HG02763 (cell line): Measurements from ENCODE around the gene BAIAP3.

Experiments used
- ATAC-seq: cut with Tn5 transposase; IDR thresholded peaks from one replicate; pipeline ENCODE4 v1.9.1; 2021; ENCODE audit warnings: mild to moderate bottlenecking, moderate library complexity; ENCODE audit not compliant: unreplicated experiment

The BAIAP3 gene

DNA sequence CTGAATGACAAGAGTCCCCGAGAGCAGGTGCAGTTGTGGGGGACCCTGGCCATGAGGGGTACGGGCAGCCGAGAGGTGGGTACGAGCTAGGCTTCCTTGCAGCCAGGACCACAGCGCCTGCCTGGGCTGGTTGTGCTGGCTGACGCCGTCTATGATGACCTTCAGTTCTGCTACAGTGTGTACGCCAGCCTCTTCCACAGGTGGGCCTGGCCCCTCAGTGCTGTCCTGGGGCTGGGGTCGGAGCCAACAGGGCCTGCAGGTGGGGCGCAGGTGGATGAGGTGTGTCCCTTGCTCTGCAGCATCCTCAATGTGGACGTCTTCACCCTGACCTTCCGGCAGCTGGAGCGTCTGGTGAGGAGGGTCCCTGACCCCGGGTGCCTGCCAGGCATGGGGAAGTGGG, 11.1 kb downstream of the BAIAP3 start:
- no peak for ATAC-seq

- no peak for ATAC-seq
Observed at GRCh38 chr16:1345087-1345486, 11.6 kb downstream of the BAIAP3 start.

DNA sequence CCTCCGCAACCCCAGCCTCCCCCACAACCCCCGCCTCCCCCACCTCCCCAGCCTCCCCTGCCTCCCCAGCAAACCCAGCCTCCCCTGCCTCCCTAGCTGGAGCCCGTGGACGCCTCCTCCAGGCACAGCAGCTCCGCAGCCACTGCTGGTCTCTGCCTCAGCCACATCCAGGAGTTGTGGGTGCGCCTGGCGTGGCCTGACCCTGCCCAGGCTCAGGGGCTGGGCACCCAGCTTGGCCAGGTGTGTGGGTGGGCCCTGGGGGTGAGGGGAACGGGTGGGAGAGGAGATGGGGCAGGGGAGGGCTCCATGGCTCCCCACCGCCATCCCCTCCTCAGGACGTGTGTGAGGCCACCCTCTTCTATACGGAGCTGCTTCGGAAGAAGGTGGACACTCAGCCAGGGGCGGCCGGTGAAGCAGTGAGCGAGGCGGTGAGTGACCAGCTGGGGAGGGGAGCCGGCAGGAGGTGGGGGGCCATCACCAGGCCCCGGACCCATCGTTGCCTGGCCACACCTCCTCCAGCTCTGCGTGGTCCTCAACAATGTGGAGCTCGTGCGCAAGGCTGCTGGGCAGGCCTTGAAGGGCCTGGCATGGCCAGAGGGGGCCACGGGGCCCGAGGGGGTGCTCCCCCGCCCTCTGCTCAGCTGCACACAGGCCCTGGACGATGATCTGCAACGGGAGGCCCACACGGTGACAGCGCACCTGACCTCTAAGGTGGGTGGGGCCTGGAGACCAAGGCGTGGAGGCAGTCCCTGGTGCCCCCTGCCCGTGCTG, 12.4 kb downstream of the BAIAP3 start:
- no peak for ATAC-seq

DNA sequence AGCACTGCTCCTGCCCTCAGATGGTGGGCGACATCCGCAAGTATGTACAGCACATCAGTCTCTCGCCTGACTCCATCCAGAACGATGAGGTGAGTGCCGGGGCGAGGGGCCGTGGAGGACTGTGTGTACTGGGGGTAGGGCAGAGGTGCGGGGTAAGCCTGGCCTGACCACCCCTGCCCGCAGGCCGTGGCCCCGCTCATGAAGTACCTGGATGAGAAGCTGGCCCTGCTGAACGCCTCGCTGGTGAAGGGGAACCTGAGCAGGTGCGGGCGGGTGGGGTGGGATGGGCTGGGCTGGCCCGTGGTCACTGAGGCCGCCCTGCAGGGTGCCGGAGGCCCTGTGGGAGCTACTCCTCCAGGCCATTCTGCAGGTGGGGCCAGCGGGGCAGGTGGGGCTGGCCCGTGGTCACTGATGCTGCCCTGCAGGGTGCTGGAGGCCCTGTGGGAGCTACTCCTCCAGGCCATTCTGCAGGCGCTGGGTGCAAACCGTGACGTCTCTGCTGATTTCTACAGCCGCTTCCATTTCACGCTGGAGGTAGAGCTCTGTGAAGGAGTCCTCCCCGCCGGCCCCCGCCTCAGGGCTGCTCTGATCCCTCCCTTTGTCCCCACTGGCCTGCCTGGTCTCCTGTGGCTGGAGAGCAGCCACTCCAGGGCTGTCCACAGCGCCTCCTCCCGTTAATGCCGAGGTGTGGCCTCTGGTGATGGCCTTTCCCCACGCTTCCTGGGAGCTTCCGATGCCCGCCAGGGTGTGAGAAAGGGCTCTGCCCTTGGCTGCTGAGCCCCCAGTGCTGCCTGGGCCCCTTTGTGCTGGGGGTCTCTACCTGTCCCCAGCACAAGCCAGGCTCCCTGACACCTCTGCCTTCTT, 13.2 kb downstream of the BAIAP3 start:
- ATAC-seq = no peak

- ATAC-seq = no peak
Observed at GRCh38 chr16:1347286-1347855, 13.9 kb downstream of the BAIAP3 start.

GRCh38 chr16:1347962-1348361, 14.5 kb downstream of the BAIAP3 start:
- no peak for ATAC-seq

- ATAC-seq = no peak
Observed at GRCh38 chr16:1348441-1348840, 15.0 kb downstream of the BAIAP3 start.

- ATAC-seq = no peak
Observed at GRCh38 chr16:1348926-1349325, 15.5 kb downstream of the BAIAP3 start.

DNA sequence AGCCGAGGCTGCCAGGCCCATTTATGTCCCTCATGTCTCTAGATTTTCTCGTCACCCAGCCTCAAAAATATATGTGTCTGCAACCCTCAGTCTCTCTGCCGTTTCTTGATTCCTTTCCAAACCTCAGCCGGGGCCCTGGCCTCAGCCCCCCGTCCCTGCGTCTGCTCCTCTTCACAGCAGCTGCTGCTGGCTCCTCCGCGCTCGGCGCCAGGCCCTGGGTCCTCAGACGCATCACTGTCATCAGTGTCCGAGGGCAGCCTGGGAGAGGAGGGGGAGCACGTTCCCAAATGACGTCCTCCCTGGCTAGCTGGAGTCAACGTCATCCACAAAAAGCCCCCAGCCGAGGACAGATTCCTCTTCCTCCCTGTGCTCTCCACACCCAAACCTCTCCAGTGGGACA, 15.9 kb downstream of the BAIAP3 start:
- no peak for ATAC-seq

DNA sequence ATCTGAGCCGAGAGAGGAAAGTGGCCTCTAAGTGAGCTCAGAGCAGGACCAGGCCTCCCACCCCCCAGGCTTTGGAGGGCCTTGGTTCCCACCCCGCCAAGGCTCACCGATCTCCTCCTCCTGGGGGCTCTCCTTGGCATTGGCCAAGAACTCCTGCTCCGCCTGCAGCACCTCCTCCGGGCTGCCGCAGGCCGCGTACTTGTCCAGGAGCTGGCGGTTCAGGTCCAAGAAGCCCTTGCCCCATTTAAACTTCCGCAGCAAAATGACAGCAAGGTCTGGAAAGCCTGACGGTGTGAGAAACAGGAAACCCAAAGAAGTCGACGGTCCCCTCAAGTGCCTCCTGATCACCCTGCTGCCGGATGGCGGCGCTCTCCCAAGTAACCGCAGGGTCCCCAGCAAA, 16.5 kb downstream of the BAIAP3 start:
- no peak for ATAC-seq

GRCh38 chr16:1350691-1351090, 17.2 kb downstream of the BAIAP3 start:
- ATAC-seq = no peak

- peak; percentile 22 for ATAC-seq
Observed at GRCh38 chr16:1351215-1351581, 17.8 kb downstream of the BAIAP3 start.

GRCh38 chr16:1351582-1352362, 18.3 kb downstream of the BAIAP3 start, which contains the start of the genes GNPTG and TSR3:
Gene GNPTG, plus strand, starts transcription at chr16:1351931. Its CDS starts 35 bp downstream, at chr16:1351966.
Gene TSR3, minus strand, starts transcription at chr16:1351878. Its CDS starts 74 bp downstream, at chr16:1351804.
- peak; percentile 77 for ATAC-seq

DNA sequence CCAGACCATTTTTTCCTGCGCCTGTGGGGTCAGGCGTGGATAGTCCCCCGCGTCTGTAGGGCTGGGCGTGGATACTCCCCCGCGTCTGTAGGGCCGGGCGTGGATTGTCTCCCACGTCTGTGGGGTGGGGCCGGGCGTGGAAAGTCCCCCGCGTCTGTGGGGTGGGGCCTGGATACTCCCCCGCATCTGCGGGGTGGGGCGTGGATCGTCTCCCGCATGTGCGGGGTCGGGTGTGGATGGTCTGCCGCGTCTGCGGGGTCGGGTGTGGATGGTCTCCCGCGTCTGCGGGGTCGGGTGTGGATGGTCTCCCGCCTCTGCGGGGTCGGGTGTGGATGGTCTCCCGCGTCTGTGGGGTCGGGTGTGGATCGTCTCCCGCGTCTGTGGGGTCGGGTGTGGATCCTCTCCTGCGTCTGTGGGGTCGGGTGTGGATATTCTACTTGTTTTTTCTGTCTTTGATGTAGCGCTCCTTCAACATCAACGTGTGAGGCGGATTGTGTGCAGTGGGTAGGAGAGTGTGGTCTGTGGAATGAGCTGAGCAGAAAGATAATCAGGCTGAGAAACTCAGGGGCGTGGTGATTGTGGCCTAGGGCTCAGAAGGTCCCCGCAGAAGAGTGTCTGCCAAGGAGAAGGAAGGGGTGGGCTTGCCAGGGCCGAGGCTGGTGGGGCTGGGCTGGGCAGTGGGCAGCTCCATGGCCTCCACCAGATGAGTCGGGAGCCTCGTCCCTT, 21.5 kb downstream of the BAIAP3 start:
- no peak for ATAC-seq

- no peak for ATAC-seq
Observed at GRCh38 chr16:1355591-1355990, 22.1 kb downstream of the BAIAP3 start.

DNA sequence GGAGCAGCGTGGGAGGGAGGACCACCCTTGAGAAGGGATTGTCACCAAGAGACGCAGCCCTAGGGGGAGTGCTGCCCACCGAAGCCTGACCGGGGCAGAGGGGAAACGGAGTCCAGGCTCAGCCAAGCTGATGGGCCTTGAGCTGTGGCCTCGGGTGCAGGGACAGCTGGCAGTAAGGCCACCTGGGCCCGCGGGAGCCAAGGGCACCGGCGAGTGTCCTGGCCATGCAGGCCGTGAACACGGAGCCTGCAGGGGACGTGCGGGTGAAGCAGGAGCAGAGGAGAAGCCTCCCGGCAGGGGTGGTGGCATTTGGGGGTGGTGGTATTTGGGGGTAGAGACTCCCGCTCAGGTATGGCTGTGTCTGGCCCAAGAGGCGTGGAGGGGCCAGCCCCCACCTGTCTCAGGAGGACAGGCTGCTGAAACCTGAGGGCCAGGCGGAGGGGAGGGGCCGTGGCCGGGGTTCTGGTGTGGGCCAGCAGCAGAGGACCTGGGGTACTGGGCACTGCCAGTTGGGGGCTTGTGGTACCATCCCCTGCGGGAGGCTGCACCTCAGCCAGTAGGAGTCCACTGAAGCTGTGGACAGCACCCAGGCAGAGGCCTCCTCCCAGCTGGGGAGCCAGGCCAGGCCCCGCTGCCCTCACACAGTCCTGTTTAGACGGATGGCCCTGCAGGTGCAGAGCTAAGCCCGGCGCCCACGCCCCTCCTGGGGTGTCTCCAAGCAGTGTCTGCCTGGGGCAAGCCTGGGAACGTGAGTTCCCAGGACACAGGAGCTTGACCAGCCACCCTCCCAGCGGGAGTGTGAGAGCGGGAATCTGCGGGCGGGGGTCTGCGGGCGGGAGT, 22.8 kb downstream of the BAIAP3 start:
- no peak for ATAC-seq

DNA sequence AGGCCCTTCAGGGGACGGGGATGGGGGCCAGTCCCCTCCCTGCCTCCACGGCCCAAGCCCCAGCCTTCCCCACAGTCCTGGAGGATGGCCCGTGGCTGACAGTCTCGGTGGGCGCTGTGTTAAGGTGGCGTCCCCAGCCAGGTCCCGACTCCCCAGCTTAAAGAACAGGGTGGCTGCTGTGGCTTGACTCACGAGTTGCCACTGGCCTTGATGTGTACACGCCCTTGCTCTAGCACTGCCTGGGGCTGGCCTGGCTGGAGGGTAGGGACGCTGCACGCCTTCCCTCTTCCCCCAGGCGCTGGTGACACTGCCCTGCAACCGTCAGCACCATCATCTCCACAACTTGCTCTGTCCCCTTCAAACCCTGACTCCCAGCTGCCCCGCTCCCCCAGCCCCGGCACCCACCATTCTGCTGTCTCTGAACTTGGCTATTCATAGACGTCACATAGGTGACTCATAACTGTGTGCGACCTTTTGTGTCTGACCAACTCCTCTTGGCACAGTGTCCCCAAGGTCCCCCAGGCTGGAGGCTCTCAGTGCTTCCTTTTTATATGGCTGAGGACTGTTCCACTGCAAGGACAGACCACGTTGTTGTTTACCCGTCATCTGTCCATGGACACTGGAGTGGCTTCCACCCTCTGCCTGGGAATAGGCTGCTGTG, 24.6 kb downstream of the BAIAP3 start:
- ATAC-seq = no peak

- ATAC-seq = no peak
Observed at GRCh38 chr16:1361685-1362360, 28.4 kb downstream of the BAIAP3 start.
